GM13977 (cell line): ENCODE data around the gene GNAT3.

Experiments used
- DNase-seq: peaks from one replicate; pipeline ENCODE4 v3.0.0; 2012; ENCODE audit warnings: low spot score
- in situ Hi-C: fragments of 300-500 bp; cut with MboI; formaldehyde crosslinking; loops from one replicate; pipeline ENCODE4 v1.12.0; 2022; ENCODE audit warnings: low sequenced_read_pairs, low pct_unique_long_range_greater_than_20kb, mixed read lengths, inconsistent platforms; ENCODE audit not compliant: unreplicated experiment
- TF ChIP-seq, protein P1 (sequence below): IDR thresholded peaks from 2 replicates; pipeline ENCODE4 v1.5.1; 2012; ENCODE audit warnings: mild to moderate bottlenecking, control low read depth; ENCODE audit not compliant: insufficient read depth; ENCODE audit errors: extremely low read depth, missing control alignments

GNAT3 gene

DNA sequence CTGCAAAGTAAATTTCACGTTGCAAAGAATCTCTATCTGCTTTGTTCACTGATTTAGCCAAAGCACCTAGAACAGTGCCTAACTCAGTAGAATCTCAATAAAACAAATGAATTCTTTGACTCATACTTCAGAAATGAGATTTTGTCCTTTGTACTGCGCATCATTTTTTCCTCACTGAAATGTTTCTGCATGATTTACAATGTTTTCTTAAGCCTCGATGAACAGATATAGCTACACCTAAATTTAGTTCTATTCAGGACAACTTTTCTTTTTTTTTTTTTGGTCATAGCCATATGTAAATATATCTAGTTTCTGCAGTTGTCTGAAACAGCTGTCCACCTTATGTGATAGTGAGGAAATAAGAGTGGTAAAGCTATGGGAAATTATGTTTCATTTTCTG, 15.3 kb downstream of the GNAT3 start:
- TF ChIP-seq, protein P1, sequence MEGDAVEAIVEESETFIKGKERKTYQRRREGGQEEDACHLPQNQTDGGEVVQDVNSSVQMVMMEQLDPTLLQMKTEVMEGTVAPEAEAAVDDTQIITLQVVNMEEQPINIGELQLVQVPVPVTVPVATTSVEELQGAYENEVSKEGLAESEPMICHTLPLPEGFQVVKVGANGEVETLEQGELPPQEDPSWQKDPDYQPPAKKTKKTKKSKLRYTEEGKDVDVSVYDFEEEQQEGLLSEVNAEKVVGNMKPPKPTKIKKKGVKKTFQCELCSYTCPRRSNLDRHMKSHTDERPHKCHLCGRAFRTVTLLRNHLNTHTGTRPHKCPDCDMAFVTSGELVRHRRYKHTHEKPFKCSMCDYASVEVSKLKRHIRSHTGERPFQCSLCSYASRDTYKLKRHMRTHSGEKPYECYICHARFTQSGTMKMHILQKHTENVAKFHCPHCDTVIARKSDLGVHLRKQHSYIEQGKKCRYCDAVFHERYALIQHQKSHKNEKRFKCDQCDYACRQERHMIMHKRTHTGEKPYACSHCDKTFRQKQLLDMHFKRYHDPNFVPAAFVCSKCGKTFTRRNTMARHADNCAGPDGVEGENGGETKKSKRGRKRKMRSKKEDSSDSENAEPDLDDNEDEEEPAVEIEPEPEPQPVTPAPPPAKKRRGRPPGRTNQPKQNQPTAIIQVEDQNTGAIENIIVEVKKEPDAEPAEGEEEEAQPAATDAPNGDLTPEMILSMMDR: no peak
- in situ Hi-C loops: no loop called here
- DNase-seq: no peak

DNA sequence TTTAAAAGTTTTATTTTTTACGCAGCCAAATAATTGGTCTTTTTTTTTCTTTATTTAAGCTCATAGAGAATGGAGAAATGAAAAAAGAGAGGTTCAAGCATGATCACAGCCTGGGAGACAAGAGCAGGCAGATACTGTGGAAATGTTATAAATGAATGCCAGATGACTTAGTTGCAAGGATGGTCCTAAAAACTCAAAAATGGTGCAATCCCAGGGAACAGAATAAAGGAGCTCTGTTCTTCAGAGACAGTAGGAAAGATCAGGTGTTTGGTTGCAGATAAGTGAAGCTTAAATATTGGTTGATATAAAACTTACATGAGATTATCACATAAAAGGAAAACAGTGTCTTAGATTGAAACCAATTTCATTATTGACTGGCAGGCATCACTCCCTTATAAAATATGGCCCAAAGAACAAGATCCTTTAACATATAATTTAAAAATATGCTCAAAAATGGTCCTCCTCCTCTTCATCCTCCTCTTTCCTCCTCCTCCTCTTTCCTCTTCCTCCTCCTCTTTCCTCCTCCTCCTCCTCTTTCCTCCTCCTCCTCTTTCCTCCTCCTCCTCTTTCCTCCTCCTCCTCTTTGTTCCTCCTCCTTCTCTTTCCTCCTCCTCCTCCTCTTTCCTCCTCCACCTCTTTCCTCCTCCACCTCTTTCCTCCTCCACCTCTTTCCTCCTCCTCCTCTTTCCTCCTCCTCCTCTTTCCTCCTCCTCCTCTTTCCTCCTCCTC, 18.6 kb downstream of the GNAT3 start:
- TF ChIP-seq, protein P1: no peak
- in situ Hi-C loops: no loop called here
- DNase-seq: no peak

DNA sequence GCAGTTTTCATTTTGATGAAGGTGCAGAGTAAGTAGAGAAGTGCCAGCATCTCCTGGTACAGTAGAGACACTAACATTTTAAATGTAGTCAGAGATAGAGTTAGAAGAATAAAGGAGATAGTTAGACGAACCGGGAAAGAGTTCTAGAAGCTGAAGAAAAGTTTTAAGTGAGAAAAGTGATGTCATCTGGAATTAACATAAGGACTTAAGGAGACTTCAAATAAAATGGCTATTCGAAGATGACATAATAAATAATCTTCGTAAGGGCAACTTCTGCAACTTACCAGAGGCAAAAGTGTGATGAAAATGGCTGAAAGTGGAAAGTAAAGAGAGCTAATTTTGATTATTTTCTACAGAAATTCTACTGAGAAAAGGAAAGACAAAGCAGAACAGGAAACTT, 20.4 kb downstream of the GNAT3 start:
- TF ChIP-seq, protein P1: no peak
- no peak for DNase-seq
- in situ Hi-C loops: no loop called here

DNA sequence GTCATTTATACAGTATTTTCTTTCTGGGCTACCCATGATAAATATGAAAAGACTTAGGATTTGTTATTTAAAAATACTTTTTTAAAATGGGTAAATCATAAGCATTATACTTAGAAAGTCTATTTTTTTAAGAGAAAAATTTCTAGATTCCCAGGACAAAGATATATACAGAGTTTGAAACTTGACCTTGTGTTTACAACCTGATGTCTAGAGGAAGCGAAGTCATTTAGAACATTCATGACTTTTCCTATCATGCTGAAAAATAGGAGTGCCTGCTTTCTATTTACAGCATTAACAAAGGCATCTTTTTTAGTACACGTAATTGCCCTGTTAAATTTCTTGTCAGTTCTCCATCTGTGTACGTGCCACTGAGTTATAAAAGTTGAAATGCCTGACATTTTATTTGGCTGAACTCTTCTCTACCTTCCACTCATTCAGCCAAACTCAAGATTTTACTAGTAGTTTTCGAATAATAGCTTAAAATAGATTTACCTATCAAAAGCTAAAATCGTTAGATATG, 23.0 kb downstream of the GNAT3 start:
- no peak for DNase-seq
- TF ChIP-seq, protein P1: no peak
- in situ Hi-C loops: no loop called here

DNA sequence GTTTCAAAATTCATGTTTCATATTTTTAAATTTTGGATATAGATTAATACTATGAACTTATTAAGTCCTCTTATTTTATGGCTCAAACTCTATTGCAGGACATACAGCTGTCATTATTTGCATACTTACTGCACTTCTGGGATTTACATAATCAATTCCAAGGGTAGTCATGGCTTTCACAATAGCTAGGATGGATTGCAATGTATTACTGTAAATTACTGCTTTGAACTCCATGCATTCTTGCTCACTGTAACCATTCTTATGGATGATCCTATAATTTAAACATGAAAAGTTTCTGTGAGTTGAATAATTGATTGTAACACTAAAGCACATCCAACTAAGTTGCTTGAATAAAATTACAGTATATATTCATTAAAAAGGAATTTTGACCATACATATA, 23.5 kb downstream of the GNAT3 start:
- in situ Hi-C loops: no loop called here
- DNase-seq: no peak
- TF ChIP-seq, protein P1: no peak

DNA sequence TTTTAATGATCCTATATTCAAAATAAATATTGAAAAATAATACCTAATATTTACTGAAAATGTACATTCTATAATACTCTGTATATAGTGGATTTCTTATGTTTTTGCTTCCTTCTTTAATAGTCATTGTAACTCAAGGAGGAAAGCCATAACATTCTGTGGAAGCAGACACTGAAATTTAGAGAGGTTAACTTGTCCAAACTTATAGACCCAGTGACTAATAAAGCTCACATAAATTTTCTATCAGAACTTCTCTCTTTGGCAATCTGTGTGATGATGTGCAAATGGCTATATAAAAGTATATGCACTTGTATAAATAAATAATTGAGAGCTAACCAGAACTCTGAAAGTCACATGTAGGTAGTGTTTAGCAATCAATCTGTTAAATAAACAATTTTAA, 26.1 kb downstream of the GNAT3 start:
- TF ChIP-seq, protein P1: no peak
- no peak for DNase-seq
- in situ Hi-C loops: no loop called here

DNA sequence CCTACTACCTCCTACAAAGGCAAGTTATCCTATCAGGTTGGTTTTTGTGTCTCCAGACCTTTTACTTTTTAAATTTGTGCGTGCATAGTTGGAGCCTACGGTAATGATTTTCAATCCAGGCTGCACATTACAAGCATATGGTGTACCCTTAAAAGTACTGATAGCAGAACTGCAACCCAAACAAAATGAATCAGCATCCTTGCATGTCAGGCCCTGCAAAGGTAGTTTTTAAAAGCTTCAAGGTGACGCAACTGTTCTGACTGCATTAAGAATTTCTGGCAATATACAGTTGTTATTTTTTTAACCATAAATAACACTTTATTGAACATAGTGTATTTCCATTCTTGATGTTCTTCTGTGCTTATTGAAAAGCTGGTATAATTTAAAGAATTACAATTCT, 28.9 kb downstream of the GNAT3 start:
- TF ChIP-seq, protein P1: no peak
- in situ Hi-C loops: no loop called here
- DNase-seq: no peak
